ENCODE data around the gene ALOX5.

- TF ChIP-seq, protein P1, sequence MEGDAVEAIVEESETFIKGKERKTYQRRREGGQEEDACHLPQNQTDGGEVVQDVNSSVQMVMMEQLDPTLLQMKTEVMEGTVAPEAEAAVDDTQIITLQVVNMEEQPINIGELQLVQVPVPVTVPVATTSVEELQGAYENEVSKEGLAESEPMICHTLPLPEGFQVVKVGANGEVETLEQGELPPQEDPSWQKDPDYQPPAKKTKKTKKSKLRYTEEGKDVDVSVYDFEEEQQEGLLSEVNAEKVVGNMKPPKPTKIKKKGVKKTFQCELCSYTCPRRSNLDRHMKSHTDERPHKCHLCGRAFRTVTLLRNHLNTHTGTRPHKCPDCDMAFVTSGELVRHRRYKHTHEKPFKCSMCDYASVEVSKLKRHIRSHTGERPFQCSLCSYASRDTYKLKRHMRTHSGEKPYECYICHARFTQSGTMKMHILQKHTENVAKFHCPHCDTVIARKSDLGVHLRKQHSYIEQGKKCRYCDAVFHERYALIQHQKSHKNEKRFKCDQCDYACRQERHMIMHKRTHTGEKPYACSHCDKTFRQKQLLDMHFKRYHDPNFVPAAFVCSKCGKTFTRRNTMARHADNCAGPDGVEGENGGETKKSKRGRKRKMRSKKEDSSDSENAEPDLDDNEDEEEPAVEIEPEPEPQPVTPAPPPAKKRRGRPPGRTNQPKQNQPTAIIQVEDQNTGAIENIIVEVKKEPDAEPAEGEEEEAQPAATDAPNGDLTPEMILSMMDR (IDR thresholded peaks at IDR 0.05; ENCODE audit: insufficient read depth, low read length): no peak
- TF ChIP-seq, protein P2, sequence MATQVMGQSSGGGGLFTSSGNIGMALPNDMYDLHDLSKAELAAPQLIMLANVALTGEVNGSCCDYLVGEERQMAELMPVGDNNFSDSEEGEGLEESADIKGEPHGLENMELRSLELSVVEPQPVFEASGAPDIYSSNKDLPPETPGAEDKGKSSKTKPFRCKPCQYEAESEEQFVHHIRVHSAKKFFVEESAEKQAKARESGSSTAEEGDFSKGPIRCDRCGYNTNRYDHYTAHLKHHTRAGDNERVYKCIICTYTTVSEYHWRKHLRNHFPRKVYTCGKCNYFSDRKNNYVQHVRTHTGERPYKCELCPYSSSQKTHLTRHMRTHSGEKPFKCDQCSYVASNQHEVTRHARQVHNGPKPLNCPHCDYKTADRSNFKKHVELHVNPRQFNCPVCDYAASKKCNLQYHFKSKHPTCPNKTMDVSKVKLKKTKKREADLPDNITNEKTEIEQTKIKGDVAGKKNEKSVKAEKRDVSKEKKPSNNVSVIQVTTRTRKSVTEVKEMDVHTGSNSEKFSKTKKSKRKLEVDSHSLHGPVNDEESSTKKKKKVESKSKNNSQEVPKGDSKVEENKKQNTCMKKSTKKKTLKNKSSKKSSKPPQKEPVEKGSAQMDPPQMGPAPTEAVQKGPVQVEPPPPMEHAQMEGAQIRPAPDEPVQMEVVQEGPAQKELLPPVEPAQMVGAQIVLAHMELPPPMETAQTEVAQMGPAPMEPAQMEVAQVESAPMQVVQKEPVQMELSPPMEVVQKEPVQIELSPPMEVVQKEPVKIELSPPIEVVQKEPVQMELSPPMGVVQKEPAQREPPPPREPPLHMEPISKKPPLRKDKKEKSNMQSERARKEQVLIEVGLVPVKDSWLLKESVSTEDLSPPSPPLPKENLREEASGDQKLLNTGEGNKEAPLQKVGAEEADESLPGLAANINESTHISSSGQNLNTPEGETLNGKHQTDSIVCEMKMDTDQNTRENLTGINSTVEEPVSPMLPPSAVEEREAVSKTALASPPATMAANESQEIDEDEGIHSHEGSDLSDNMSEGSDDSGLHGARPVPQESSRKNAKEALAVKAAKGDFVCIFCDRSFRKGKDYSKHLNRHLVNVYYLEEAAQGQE (IDR thresholded peaks at IDR 0.05; ENCODE audit: insufficient replicate concordance, low read depth): no peak
- TF ChIP-seq GABPA (IDR thresholded peaks at IDR 0.05; ENCODE audit: low read depth) (no peak), POLR2AphosphoS5 (IDR thresholded peaks at IDR 0.05; ENCODE audit: low read depth) (no peak), SPI1 (IDR thresholded peaks at IDR 0.05; ENCODE audit: borderline replicate concordance, low read depth) (no peak)
Measured at GRCh38 chr10:45473126-45473525, 99.1 kb downstream of the ALOX5 start.
